Effector CD4-positive, alpha-beta T cell (primary cell): ENCODE results near the gene SLC7A10.
"Not testable (repeated sequence)": the region's sequence is repeated elsewhere in the genome, so short reads cannot be mapped to it uniquely, and the experiment has no call there.

ENCODE experiments used
- DNase-seq: peaks from one replicate; pipeline ENCODE4 v3.0.0-alpha.2; 2020

Gene SLC7A10

GRCh38 chr19:33215438-33216197, 10.0 kb downstream of the SLC7A10 start:
- DNase-seq: no peak

- DNase-seq: no peak
Observed at GRCh38 chr19:33214596-33214995, 11.1 kb downstream of the SLC7A10 start.

GRCh38 chr19:33212436-33213172, 13.0 kb downstream of the SLC7A10 start:
- no peak for DNase-seq

- no peak for DNase-seq
Observed at GRCh38 chr19:33211794-33212435, 13.7 kb downstream of the SLC7A10 start.

- no peak for DNase-seq
Observed at GRCh38 chr19:33210266-33210940, 15.2 kb downstream of the SLC7A10 start.

- not testable (repeated sequence) for DNase-seq
Observed at GRCh38 chr19:33209850-33210230, 15.8 kb downstream of the SLC7A10 start.

GRCh38 chr19:33208904-33209849, 16.5 kb downstream of the SLC7A10 start:
- DNase-seq: no peak

GRCh38 chr19:33208371-33208895, 17.2 kb downstream of the SLC7A10 start:
- DNase-seq: no peak

- DNase-seq: no peak
Observed at GRCh38 chr19:33207903-33208302, 17.7 kb downstream of the SLC7A10 start.

GRCh38 chr19:33207040-33207620, 18.5 kb downstream of the SLC7A10 start:
- no peak for DNase-seq

GRCh38 chr19:33206261-33207039, 19.2 kb downstream of the SLC7A10 start:
- DNase-seq: no peak

- DNase-seq: no peak
Observed at GRCh38 chr19:33205531-33206260, 20.0 kb downstream of the SLC7A10 start.

GRCh38 chr19:33205110-33205509, 20.5 kb downstream of the SLC7A10 start:
- no peak for DNase-seq

- DNase-seq: no peak
Observed at GRCh38 chr19:33204136-33204973, 21.3 kb downstream of the SLC7A10 start.

- no peak for DNase-seq
Observed at GRCh38 chr19:33203529-33203928, 22.1 kb downstream of the SLC7A10 start.

GRCh38 chr19:33202546-33203507, 22.8 kb downstream of the SLC7A10 start:
- DNase-seq: no peak

- DNase-seq: no peak
Observed at GRCh38 chr19:33201886-33202545, 23.6 kb downstream of the SLC7A10 start.
